Ectodermal cell (in vitro differentiated cells): ENCODE data around the gene CCNF.

Experiments used
- H3K27ac ChIP-seq: 2 replicates; pipeline ENCODE4 v1.7.0; 2013; ENCODE audit warnings: mild to moderate bottlenecking, low read depth, low read length; ENCODE audit not compliant: insufficient read depth, poor library complexity, severe bottlenecking
- H3K27me3 ChIP-seq: 2 replicates; pipeline ENCODE4 v1.7.0; 2013; ENCODE audit warnings: mild to moderate bottlenecking, low read length; ENCODE audit not compliant: insufficient read depth, control insufficient read depth, poor library complexity, severe bottlenecking
- H3K36me3 ChIP-seq: one replicate; pipeline ENCODE4 v1.7.0; 2013; ENCODE audit warnings: low read length; ENCODE audit not compliant: control insufficient read depth, insufficient read depth
- H3K4me1 ChIP-seq: one replicate; pipeline ENCODE4 v1.7.0; 2013; ENCODE audit warnings: low read length; ENCODE audit not compliant: control insufficient read depth, insufficient read depth
- H3K4me3 ChIP-seq: 2 replicates; pipeline ENCODE4 v1.7.0; 2013; ENCODE audit warnings: low read depth, low read length, control low read depth; ENCODE audit not compliant: insufficient read depth
- H3K9me3 ChIP-seq: 2 replicates; pipeline ENCODE4 v1.7.0; 2013; ENCODE audit warnings: mild to moderate bottlenecking, low read length, moderate library complexity; ENCODE audit not compliant: control insufficient read depth
- WGBS, 2 experiments: methylation state at CpG; one replicate each; pipeline ENCODE4 v1.1.7; 2013; ENCODE audit warnings: missing lambda C conversion rate in 2 of 2; 5-methylcytosine and 5-hydroxymethylcytosine counted together

CCNF gene

DNA sequence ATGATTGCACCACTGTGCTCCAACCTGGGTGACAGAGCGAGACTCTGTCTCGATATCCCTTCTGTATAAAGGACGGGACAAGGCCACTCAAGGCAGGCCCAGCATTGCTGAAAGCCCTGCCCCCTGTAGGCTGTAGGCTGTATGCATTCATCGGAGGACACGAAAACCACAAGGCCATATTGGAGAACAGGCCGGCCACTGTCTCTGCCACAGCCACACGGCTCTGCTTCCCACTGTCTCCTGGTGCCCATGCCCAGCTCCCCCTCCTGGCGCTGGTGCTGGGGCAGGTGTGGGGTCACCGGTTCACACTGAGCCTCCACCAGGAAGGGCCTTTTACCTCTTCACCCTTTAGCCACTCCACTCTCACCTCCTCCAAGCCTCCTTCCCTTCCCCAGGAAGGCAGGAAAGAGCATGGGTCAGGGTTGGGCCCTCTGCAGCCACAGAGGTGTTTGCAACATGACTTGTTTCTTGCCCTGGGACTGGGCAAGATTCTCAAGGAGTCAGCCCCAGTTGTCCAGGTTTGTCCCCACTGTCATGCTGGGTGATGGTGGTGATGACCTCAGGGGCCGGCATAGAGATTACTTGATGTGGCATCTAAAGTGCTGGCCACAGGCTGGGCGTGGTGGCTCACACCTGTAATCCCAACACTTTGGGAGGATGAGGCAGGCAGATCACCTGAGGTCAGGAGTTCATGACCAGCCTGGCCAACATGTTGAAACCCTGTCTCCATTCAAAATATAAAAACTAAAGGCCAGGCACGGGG lies 36.6 kb downstream of the CCNF start:
- 87% methylated on average over 12 of the region's 12 CpGs for WGBS, 2 experiments
- peaks cover 26% of the 10 kb centered on the region for H3K27me3 ChIP-seq
- peaks cover 7% of the 10 kb centered on the region for H3K36me3 ChIP-seq
- H3K9me3 ChIP-seq = no peaks in the 10 kb centered on the region
- H3K27ac ChIP-seq = no peak overlapping the region
- H3K4me3 ChIP-seq = no peak overlapping the region
- H3K4me1 ChIP-seq = peaks cover 25% of the 10 kb centered on the region

DNA sequence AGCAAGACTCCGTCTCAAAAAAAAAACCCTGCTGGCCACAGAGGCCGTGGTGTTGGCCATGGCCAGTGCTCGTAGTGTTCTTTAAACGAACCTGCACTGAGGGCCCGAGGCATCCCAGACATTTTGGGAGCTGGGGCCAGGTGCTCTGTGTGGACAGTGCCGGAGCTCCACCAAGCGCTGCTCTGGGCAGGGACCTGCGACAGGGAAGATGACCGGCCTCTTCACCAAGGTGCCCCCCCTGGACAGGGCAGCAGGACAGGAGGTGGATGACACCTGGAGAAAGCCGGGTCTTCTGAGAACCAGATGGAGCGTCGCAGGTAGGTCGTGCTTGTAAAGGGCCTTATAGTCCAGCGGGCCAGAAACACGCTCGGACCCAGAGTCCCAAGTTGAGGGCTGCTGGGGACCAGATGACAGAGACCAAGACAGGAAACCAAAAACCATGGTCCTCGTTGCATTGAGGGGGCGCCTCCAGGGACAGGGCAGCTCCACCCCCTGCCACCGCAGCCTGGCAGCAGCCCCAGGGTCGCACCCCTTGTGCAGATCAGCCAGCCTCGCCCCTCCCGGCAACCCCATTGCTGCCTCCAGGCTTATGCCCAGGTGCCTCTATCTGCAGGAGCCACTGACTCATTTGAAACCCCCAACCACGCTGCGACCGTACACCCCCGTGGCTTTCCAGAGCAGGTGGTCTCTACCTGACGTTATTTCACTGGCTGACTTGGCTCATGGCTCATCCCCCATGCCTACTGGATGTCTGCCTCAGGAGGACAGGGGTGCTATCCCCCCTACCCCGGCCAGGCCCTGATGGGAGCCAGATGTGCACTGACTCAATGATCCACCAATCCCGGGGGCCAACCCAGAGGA lies 37.6 kb downstream of the CCNF start:
- no peak overlapping the region for H3K4me3 ChIP-seq

DNA sequence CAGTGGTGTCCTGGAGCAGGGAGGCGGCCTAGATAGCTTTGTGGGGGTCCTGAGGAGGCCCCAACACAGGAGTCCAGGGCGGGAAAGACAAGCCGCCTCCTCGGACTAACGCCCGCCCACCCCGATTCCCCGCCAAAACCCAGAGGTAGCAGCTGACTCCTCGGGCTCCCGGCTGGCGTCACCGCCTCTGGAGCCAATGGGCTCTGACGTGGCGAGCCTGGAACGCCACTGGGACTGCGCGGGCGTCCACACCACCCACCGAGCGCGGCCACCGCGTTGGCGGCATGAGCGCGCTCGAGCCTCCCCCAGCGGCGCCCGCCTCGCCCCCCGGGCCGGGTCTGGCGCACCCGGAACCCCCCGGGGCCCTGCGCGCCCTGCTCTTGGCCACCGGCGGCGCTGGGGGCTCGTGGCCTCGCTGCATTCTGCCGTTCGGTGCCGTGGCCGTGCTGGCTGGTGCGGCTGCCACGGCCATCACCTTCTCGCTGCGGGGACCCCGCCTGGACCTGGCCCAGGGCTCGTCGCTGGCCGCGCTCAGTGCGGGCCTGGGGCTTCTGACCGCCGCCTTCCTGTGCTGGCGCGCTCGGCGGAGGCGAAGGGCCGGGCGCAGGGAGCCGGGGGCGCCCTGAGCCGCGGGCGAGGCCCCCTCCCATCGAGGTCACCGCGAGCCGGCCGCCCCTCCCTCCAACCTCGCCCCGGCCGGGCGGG lies 38.4 kb downstream of the CCNF start:
- Histone ChIP-seq H3K4me1 (peaks cover 30% of the 10 kb centered on the region), H3K9me3 (no peaks in the 10 kb centered on the region), H3K4me3 (peak overlapping the region; percentile 43), H3K27me3 (peaks cover 44% of the 10 kb centered on the region), H3K36me3 (no peaks in the 10 kb centered on the region), H3K27ac (no peak overlapping the region)
- 3 to 4% methylated on average over 80 of the region's 80 CpGs for WGBS, 2 experiments

More for the DNA sequence above, 37.6 kb downstream of the CCNF start:
- Histone ChIP-seq H3K9me3 (no peaks in the 10 kb centered on the region), H3K36me3 (peaks cover 2% of the 10 kb centered on the region), H3K4me1 (peaks cover 27% of the 10 kb centered on the region), H3K27ac (no peak overlapping the region), H3K27me3 (peaks cover 36% of the 10 kb centered on the region)
- 90 to 91% methylated on average over 29 of the region's 29 CpGs for WGBS, 2 experiments

DNA sequence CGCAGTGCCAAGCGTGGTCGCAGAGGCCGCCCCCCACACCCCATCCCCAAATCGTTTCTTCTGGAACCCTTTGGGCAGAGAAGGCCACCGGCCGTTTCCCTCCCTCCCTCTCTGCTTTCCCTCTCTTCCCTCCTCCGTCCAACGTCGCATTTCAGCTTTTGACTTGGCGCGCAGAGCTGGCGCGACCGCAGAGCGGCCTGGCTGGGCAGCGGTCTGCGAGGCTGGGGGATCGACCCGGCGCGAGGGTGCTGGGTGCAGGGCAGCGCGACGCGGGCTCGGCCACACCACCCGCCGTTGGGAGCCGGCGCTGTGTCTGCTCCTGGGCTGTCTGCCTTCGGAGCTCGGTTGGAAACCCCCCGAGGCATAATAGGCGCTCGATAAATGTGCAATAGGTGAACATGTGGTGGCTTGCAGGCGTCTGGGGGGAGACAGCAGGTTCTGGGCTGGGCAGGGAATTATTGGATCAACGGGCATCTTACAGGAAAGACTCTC lies 39.0 kb downstream of the CCNF start:
- Histone ChIP-seq H3K4me1 (peaks cover 33% of the 10 kb centered on the region), H3K9me3 (no peaks in the 10 kb centered on the region), H3K36me3 (no peaks in the 10 kb centered on the region), H3K27ac (no peak overlapping the region), H3K4me3 (peak overlapping the region; percentile 43), H3K27me3 (peaks cover 50% of the 10 kb centered on the region)
- WGBS, 2 experiments = 3% methylated on average over 38 of the region's 38 CpGs

DNA sequence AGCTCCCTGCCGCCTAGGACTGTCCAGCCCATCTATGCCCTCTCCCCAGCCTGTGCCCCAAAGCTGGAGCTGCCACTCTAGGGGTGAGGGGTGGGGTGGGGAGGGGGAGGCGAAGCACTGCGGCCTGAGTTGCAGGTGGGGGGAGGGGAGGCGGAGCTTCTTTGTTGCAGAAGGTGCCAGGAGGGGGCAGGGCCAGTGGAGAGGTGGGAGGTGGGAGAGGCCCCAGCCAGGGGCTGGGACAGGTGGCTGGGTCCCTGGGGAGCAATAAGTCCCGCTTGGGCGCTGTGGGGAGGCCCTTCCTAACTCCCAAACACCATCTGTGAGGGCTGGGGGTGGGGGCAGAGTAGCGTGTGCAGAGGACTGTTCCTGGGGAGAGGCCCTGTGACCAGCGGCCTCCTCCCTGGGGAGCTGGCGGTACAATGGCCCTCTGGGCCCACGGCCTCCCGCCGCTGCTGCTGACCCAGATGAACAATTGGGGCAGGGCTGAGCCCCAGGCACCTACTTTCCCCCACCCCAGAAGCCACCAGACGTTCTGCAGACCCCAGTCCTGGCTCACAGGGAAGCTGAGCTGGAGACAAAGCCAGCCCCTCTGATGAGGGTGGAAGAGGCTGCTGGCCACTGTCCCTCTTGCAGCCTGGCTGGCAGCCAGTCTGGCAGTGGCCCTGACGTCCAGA lies 39.6 kb downstream of the CCNF start:
- Histone ChIP-seq H3K4me3 (peak overlapping the region; percentile 43), H3K36me3 (no peaks in the 10 kb centered on the region), H3K9me3 (no peaks in the 10 kb centered on the region), H3K4me1 (peaks cover 36% of the 10 kb centered on the region), H3K27ac (no peak overlapping the region), H3K27me3 (peaks cover 55% of the 10 kb centered on the region)
- WGBS, 2 experiments = 17 to 22% methylated on average over 13 to 14 of the region's 14 CpGs

DNA sequence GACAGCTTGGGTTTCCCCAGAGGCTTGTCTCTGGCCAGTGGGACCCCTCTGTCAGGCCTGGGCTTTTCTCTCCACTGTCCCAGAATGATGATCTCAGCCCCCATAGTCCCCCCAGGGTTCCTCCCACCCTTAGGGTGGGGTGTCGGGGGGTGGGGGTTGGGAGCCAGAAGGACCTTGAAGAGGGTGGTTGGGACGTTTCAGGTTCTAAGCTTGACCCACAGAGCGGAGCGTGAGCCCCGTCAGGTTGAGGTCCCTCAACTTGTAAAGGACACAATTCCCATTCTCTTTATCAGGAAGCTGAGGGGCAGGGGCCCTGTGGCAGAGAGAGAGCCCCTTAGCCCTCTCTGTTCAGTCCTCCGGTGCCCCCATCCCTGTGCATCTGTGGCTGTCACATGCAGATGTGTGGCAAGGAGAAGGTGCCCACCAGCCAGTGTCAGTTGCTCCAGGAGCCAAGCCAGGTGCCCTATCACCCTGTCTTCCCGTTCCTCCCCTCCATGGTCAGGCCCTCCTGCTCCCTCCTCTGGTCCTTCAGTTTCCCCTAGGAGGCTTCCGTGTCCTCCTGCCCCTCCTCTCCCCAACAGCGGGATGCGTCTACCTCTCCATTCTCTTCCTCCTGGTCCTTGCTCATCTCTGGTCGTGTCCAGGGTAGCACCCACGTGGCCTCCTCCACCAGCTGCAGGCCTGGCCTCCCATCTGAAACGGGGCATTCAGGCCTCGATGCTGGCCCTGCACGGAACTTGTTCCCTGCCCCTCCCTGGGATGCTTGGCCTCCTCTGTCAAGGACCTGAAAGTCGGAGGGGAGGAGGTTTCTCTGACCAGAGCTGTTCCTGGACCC lies 40.4 kb downstream of the CCNF start:
- 79 to 81% methylated on average over 16 of the region's 16 CpGs for WGBS, 2 experiments
- H3K4me3 ChIP-seq = no peak overlapping the region
- H3K4me1 ChIP-seq = peaks cover 36% of the 10 kb centered on the region
- no peaks in the 10 kb centered on the region for H3K9me3 ChIP-seq
- no peak overlapping the region for H3K27ac ChIP-seq
- H3K36me3 ChIP-seq = no peaks in the 10 kb centered on the region
- peaks cover 63% of the 10 kb centered on the region for H3K27me3 ChIP-seq

DNA sequence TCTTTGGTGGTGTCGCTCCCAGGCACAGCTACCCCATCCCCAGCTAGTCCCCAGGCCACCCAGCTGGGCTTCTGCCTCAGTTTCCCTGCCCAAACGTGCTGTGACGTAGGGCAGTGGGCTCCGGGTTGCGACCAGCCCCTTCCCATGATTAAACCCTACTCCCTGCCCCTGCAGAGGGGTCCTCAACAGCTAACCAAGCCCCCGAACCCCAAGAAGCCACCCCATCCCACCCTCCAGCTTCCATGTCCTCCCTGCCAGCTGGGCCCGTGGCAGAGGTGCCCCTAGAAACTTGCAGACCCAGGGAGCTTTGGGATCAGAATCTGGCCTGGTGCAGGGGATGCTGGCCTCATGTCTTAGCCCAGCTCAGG lies 41.0 kb downstream of the CCNF start:
- Histone ChIP-seq H3K4me3 (no peak overlapping the region), H3K27me3 (peaks cover 65% of the 10 kb centered on the region), H3K36me3 (no peaks in the 10 kb centered on the region), H3K4me1 (peaks cover 36% of the 10 kb centered on the region), H3K9me3 (no peaks in the 10 kb centered on the region), H3K27ac (no peak overlapping the region)
- 90 to 94% methylated on average over 7 of the region's 7 CpGs for WGBS, 2 experiments

DNA sequence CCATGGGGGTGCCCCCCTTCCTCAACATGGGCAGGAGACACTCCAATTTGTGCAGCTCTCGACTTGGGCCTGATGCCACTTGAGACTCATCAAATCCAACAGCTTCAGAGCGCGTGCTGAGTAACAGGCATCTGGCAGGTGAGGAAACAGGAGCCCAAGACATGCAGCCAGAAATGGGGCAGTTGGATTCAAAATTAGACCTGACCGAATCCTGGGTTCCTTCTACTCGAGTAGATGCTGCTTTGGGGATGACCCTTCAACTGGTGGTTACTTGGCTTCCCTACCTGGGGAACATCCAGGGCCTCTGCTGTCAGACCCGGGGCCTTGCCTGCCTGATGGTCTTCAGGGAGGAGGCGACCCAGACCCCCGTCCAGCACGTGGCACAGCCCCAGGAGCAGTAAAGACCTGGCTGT lies 41.4 kb downstream of the CCNF start:
- WGBS, 2 experiments = 49 to 53% methylated on average over 9 of the region's 9 CpGs

DNA sequence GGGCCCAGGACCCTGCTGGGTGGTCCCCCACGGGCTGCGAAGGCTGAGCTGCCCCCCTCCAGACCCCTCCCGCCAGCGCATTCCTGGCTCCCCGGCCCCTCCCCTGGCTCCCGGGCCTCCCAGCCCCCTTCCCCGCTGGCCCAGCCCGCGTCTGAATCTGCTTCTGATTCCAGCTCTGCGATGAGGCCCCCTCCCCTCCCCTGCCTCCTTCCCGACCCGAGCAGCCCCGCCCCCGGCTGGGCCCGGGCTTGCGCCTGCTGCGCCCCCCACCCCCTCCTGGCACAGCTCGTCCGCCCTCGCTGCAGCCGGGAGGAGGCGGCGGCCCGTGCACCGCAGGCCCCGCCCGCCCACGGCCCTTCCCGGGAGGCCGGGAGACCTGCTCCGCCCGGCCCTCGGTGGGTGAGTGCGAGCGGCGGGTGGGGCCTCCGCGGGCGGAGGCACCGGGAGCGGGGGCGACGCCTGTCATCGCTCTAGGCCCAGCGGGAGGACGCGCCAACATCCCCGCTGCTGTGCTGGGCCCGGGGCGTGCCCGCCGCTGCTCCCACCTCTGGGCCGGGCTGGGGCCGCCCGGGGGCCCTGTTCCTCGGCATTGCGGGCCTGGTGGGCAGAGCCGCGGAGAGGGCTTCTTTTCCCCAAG lies 41.9 kb downstream of the CCNF start, which contains the start of gene NTN3:
Gene NTN3 (plus strand): TSS at position 282 of the 637 bp plus-strand sequence. CDS start 405 bp downstream, outside the sequence.
- Histone ChIP-seq H3K36me3 (no peaks in the 10 kb centered on the region), H3K4me1 (peaks cover 41% of the 10 kb centered on the region), H3K27me3 (peaks cover 74% of the 10 kb centered on the region), H3K4me3 (peak within 1 kb of the TSS; percentile 28), H3K9me3 (no peaks in the 10 kb centered on the region), H3K27ac (no peak within 1 kb of the TSS)
- WGBS, 2 experiments = 1% methylated on average over 55 to 59 of the region's 59 CpGs

More for the DNA sequence above, 41.4 kb downstream of the CCNF start:
- Histone ChIP-seq H3K4me3 (peak overlapping the region; percentile 28), H3K9me3 (no peaks in the 10 kb centered on the region), H3K27me3 (peaks cover 69% of the 10 kb centered on the region), H3K36me3 (no peaks in the 10 kb centered on the region), H3K4me1 (peaks cover 36% of the 10 kb centered on the region), H3K27ac (no peak overlapping the region)
